ENCODE measurements around the gene CENPO. TPM values are rescaled to one million over a fixed set of nuclear protein-coding genes. Genes with fewer than 3 reads are reported as not detected.

CENPO gene
- total RNA-seq, 1 donor from 2014 or later = 28.8 TPM

DNA sequence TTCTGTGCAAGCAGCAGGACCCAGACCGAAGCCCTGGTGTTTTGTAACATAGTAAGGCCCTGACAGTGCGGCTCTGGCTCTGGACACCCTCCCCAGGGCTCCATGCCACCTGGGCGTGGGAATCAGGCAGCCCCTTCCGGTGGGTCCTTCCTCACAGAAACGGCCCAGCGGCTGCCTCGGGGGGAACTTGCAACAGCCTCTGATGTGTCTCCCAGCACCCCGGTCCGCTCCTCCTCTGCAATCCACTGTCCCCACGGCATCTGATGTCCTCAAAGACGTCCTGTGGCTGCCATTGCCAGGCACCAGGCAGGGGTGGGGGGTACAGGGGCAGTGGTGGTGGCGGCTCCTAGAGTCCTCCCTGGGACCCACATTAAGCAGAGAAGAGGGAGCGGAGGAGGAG is 58.8 kb downstream of the CENPO start:
- peaks cover 3% of the 10 kb centered on the region for H3K36me3 Mint-ChIP-seq (ENCODE audit: insufficient read depth)
- H3K27ac Mint-ChIP-seq = no peak overlapping the region
- no peaks in the 10 kb centered on the region for H3K27me3 Mint-ChIP-seq
- H3K9me3 Mint-ChIP-seq (ENCODE audit: low read depth) = peaks cover under 1% of the 10 kb centered on the region
- no peak for DNase-seq (ENCODE audit: low spot score, unreplicated experiment)
- TF ChIP-seq, protein P1, sequence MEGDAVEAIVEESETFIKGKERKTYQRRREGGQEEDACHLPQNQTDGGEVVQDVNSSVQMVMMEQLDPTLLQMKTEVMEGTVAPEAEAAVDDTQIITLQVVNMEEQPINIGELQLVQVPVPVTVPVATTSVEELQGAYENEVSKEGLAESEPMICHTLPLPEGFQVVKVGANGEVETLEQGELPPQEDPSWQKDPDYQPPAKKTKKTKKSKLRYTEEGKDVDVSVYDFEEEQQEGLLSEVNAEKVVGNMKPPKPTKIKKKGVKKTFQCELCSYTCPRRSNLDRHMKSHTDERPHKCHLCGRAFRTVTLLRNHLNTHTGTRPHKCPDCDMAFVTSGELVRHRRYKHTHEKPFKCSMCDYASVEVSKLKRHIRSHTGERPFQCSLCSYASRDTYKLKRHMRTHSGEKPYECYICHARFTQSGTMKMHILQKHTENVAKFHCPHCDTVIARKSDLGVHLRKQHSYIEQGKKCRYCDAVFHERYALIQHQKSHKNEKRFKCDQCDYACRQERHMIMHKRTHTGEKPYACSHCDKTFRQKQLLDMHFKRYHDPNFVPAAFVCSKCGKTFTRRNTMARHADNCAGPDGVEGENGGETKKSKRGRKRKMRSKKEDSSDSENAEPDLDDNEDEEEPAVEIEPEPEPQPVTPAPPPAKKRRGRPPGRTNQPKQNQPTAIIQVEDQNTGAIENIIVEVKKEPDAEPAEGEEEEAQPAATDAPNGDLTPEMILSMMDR (IDR thresholded peaks at IDR 0.05; ENCODE audit: unreplicated experiment) = no peak
- H3K4me1 Mint-ChIP-seq (ENCODE audit: low read depth) = no peaks in the 10 kb centered on the region
- no peak overlapping the region for H3K4me3 Mint-ChIP-seq (ENCODE audit: low read depth)

DNA sequence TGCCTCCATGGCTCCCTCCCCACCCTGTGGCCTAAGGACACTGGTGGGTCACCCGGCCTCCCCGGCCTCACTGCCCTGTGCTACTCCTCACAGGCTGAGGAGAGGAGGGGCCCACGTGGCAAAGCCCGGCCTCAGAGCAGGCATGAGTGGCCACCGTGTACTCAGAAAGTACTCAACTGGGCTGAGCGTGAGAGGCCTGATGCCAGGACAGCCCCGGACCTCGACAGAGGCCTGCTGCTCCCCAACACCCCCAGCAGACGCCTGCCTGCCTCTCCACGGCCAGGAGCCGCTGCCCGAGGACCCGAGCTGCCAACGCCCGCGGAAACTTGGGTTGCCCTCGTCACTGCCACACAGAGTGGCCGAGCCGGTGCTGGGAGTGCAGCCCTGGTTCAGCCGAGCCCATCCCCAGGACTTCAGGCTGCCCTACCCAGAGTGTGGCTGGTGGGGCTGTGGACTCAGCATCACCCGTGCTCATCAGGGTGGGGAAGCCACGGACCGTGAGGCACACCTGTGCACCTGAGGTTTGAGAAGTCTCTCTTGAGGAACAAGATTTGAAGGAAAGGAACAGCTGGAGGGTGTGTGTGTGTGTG is 59.3 kb downstream of the CENPO start:
- Mint-ChIP-seq H3K4me3 (ENCODE audit: low read depth) (no peak overlapping the region), H3K9me3 (ENCODE audit: low read depth) (no peaks in the 10 kb centered on the region), H3K36me3 (ENCODE audit: insufficient read depth) (peaks cover 3% of the 10 kb centered on the region), H3K4me1 (ENCODE audit: low read depth) (no peaks in the 10 kb centered on the region), H3K27ac (no peak overlapping the region), H3K27me3 (no peaks in the 10 kb centered on the region)
- DNase-seq (ENCODE audit: low spot score, unreplicated experiment) = no peak
- TF ChIP-seq, protein P1 (IDR thresholded peaks at IDR 0.05; ENCODE audit: unreplicated experiment) = no peak

DNA sequence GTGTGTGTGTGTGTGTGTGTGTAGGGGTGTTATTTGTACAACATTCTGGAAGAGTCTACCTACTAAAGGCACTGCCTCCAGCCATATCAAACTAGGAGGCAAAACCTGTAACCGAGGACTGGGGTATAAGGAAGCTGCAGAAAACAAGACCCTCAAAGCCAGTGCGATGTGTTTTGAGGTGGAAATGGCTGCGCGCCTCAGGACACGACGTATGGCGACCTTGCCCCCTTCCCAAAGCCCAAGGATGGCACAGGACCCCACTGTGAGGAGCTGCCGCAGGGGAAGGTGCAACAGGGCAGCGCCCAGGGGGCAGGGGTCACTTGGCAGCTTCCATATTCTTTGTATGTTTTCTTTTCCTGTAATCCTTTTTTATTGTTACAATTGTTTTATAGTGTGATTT is 59.8 kb downstream of the CENPO start:
- Mint-ChIP-seq H3K27ac (no peak overlapping the region), H3K4me3 (ENCODE audit: low read depth) (no peak overlapping the region), H3K4me1 (ENCODE audit: low read depth) (no peaks in the 10 kb centered on the region), H3K9me3 (ENCODE audit: low read depth) (no peaks in the 10 kb centered on the region), H3K36me3 (ENCODE audit: insufficient read depth) (peaks cover 3% of the 10 kb centered on the region), H3K27me3 (no peaks in the 10 kb centered on the region)
- TF ChIP-seq, protein P1 (IDR thresholded peaks at IDR 0.05; ENCODE audit: unreplicated experiment) = no peak
- no peak for DNase-seq (ENCODE audit: low spot score, unreplicated experiment)

DNA sequence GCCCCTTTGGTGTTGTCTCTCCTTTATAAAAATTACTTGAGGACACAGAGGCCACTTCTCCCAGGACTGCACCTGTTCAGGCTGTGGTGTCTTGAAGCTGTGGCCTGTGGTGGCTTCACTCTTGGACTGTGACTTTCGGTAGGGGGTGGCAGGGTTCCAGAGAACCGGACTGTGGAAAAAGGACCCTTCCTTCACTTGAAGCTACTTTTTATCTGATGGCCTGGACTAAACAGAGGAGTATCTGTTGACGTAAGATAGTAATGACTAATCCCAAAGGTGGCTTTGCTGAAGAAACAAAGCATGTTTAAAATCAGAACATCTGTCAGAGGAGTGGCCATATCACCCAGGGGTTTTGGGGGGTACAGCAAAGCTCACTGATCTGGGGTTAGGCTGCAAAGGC is 60.8 kb downstream of the CENPO start:
- Mint-ChIP-seq H3K4me1 (ENCODE audit: low read depth) (no peaks in the 10 kb centered on the region), H3K36me3 (ENCODE audit: insufficient read depth) (peaks cover 1% of the 10 kb centered on the region), H3K4me3 (ENCODE audit: low read depth) (no peak overlapping the region), H3K9me3 (ENCODE audit: low read depth) (no peaks in the 10 kb centered on the region), H3K27me3 (no peaks in the 10 kb centered on the region), H3K27ac (no peak overlapping the region)
- TF ChIP-seq, protein P1 (IDR thresholded peaks at IDR 0.05; ENCODE audit: unreplicated experiment) = no peak
- no peak for DNase-seq (ENCODE audit: low spot score, unreplicated experiment)

DNA sequence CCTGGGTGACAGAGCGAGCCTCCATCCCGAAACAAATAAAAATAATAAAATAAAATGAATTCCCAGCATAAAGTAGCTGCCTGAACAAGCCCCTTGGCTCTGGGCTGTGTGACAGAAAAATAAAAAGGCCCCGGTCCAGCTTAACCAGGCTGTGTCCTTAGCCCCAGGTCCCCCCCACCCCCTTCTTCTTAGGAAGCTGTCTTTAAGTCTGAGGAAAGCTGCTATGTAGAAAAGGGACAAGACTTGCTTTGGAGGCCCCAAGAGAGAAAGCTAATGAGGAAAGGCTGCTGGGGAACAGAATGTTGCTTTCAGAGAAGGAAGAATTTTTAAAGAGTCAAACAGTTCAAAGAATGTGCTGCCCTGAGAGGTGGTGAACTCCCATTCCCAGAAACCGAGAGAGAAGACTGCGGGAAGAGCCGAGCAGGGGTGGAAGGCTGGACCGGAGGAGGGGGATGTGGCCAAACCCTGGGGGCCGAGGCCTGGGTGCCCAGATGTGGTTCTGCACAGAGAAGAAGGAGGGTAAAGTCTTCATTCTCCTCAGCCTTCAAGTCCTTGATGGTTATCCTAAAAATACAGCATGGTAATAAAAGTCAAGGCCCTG is 61.9 kb downstream of the CENPO start:
- Mint-ChIP-seq H3K9me3 (ENCODE audit: low read depth) (no peaks in the 10 kb centered on the region), H3K27me3 (no peaks in the 10 kb centered on the region), H3K4me1 (ENCODE audit: low read depth) (no peaks in the 10 kb centered on the region), H3K27ac (no peak overlapping the region), H3K4me3 (ENCODE audit: low read depth) (no peak overlapping the region), H3K36me3 (ENCODE audit: insufficient read depth) (peaks cover 1% of the 10 kb centered on the region)
- no peak for DNase-seq (ENCODE audit: low spot score, unreplicated experiment)
- TF ChIP-seq, protein P1 (IDR thresholded peaks at IDR 0.05; ENCODE audit: unreplicated experiment) = no peak

All from progenitor cell of endocrine pancreas (in vitro differentiated cells).